ENCODE measurements around the gene KCNA1.
A peak's percentile ranks its signal among the peaks of the same experiment; 100 is the strongest.

KCNA1 gene

GRCh38 chr12:4892418-4892817, 17.3 kb upstream of the KCNA1 start:
- Mint-ChIP-seq H3K27ac (no peak overlapping the region), H3K27me3 (ENCODE audit: low read depth) (peaks cover 16% of the 10 kb centered on the region), H3K9me3 (no peaks in the 10 kb centered on the region), H3K36me3 (ENCODE audit: low read depth) (no peaks in the 10 kb centered on the region), H3K4me1 (ENCODE audit: low read depth) (no peaks in the 10 kb centered on the region), H3K4me3 (no peak overlapping the region)
- no peak for DNase-seq (ENCODE audit: low spot score)

GRCh38 chr12:4894019-4894418, 15.7 kb upstream of the KCNA1 start:
- no peaks in the 10 kb centered on the region for H3K4me1 Mint-ChIP-seq (ENCODE audit: low read depth)
- H3K36me3 Mint-ChIP-seq (ENCODE audit: low read depth): no peaks in the 10 kb centered on the region
- peaks cover 19% of the 10 kb centered on the region for H3K27me3 Mint-ChIP-seq (ENCODE audit: low read depth)
- H3K4me3 Mint-ChIP-seq: no peak overlapping the region
- DNase-seq (ENCODE audit: low spot score): no peak
- H3K27ac Mint-ChIP-seq: no peak overlapping the region
- no peaks in the 10 kb centered on the region for H3K9me3 Mint-ChIP-seq

GRCh38 chr12:4899364-4899763, 10.3 kb upstream of the KCNA1 start:
- H3K27me3 Mint-ChIP-seq (ENCODE audit: low read depth): peaks cover 32% of the 10 kb centered on the region
- no peaks in the 10 kb centered on the region for H3K4me1 Mint-ChIP-seq (ENCODE audit: low read depth)
- no peak overlapping the region for H3K27ac Mint-ChIP-seq
- no peak overlapping the region for H3K4me3 Mint-ChIP-seq
- no peak for DNase-seq (ENCODE audit: low spot score)
- no peaks in the 10 kb centered on the region for H3K9me3 Mint-ChIP-seq
- H3K36me3 Mint-ChIP-seq (ENCODE audit: low read depth): no peaks in the 10 kb centered on the region

- Mint-ChIP-seq H3K9me3 (no peaks in the 10 kb centered on the region), H3K36me3 (ENCODE audit: low read depth) (no peaks in the 10 kb centered on the region), H3K27me3 (ENCODE audit: low read depth) (peaks cover 34% of the 10 kb centered on the region), H3K4me1 (ENCODE audit: low read depth) (no peaks in the 10 kb centered on the region), H3K4me3 (no peak overlapping the region), H3K27ac (no peak overlapping the region)
- DNase-seq (ENCODE audit: low spot score): no peak
Measured at GRCh38 chr12:4900327-4900726, 9.4 kb upstream of the KCNA1 start.

GRCh38 chr12:4905316-4905715, 4.4 kb upstream of the KCNA1 start:
- Mint-ChIP-seq H3K36me3 (ENCODE audit: low read depth) (no peaks in the 10 kb centered on the region), H3K4me1 (ENCODE audit: low read depth) (peaks cover 5% of the 10 kb centered on the region), H3K27me3 (ENCODE audit: low read depth) (peaks cover 40% of the 10 kb centered on the region), H3K27ac (no peak overlapping the region), H3K4me3 (no peak overlapping the region), H3K9me3 (no peaks in the 10 kb centered on the region)
- no peak for DNase-seq (ENCODE audit: low spot score)

GRCh38 chr12:4908684-4909409, 858 bp upstream of the KCNA1 start:
- Mint-ChIP-seq H3K4me1 (ENCODE audit: low read depth) (peaks cover 7% of the 10 kb centered on the region), H3K27ac (no peak overlapping the region), H3K36me3 (ENCODE audit: low read depth) (peaks cover 2% of the 10 kb centered on the region), H3K4me3 (peak overlapping the region; percentile 18), H3K9me3 (no peaks in the 10 kb centered on the region), H3K27me3 (ENCODE audit: low read depth) (peaks cover 42% of the 10 kb centered on the region)
- DNase-seq (ENCODE audit: low spot score): no peak

- Mint-ChIP-seq H3K9me3 (no peaks in the 10 kb centered on the region), H3K36me3 (ENCODE audit: low read depth) (peaks cover 2% of the 10 kb centered on the region), H3K27ac (no peak overlapping the region), H3K27me3 (ENCODE audit: low read depth) (peaks cover 45% of the 10 kb centered on the region), H3K4me3 (peak overlapping the region; percentile 18), H3K4me1 (ENCODE audit: low read depth) (peaks cover 7% of the 10 kb centered on the region)
- no peak for DNase-seq (ENCODE audit: low spot score)
Measured at GRCh38 chr12:4909410-4909733, 333 bp upstream of the KCNA1 start.

- H3K27ac Mint-ChIP-seq: peak overlapping the region; percentile 32
- peaks cover 2% of the 10 kb centered on the region for H3K36me3 Mint-ChIP-seq (ENCODE audit: low read depth)
- H3K4me3 Mint-ChIP-seq: peak overlapping the region; percentile 85
- no peak for DNase-seq (ENCODE audit: low spot score)
- H3K4me1 Mint-ChIP-seq (ENCODE audit: low read depth): peaks cover 7% of the 10 kb centered on the region
- no peaks in the 10 kb centered on the region for H3K9me3 Mint-ChIP-seq
- peaks cover 55% of the 10 kb centered on the region for H3K27me3 Mint-ChIP-seq (ENCODE audit: low read depth)
Measured at GRCh38 chr12:4910502-4911315, 1.0 kb downstream of the KCNA1 start.

GRCh38 chr12:4911316-4911994, 1.8 kb downstream of the KCNA1 start:
- peaks cover 61% of the 10 kb centered on the region for H3K27me3 Mint-ChIP-seq (ENCODE audit: low read depth)
- H3K4me3 Mint-ChIP-seq: peak overlapping the region; percentile 43
- H3K9me3 Mint-ChIP-seq: no peaks in the 10 kb centered on the region
- DNase-seq (ENCODE audit: low spot score): no peak
- H3K27ac Mint-ChIP-seq: no peak overlapping the region
- H3K36me3 Mint-ChIP-seq (ENCODE audit: low read depth): peaks cover 2% of the 10 kb centered on the region
- peaks cover 7% of the 10 kb centered on the region for H3K4me1 Mint-ChIP-seq (ENCODE audit: low read depth)

GRCh38 chr12:4914720-4915119, 5.0 kb downstream of the KCNA1 start:
- H3K27me3 Mint-ChIP-seq (ENCODE audit: low read depth): peaks cover 75% of the 10 kb centered on the region
- peaks cover 3% of the 10 kb centered on the region for H3K4me1 Mint-ChIP-seq (ENCODE audit: low read depth)
- H3K27ac Mint-ChIP-seq: no peak overlapping the region
- no peaks in the 10 kb centered on the region for H3K9me3 Mint-ChIP-seq
- peaks cover 2% of the 10 kb centered on the region for H3K36me3 Mint-ChIP-seq (ENCODE audit: low read depth)
- no peak overlapping the region for H3K4me3 Mint-ChIP-seq
- no peak for DNase-seq (ENCODE audit: low spot score)

GRCh38 chr12:4915752-4916151, 6.0 kb downstream of the KCNA1 start:
- H3K4me3 Mint-ChIP-seq: no peak overlapping the region
- no peak for DNase-seq (ENCODE audit: low spot score)
- H3K4me1 Mint-ChIP-seq (ENCODE audit: low read depth): no peaks in the 10 kb centered on the region
- H3K9me3 Mint-ChIP-seq: no peaks in the 10 kb centered on the region
- H3K27ac Mint-ChIP-seq: no peak overlapping the region
- no peaks in the 10 kb centered on the region for H3K36me3 Mint-ChIP-seq (ENCODE audit: low read depth)
- H3K27me3 Mint-ChIP-seq (ENCODE audit: low read depth): peaks cover 69% of the 10 kb centered on the region

GRCh38 chr12:4918950-4919660, 9.4 kb downstream of the KCNA1 start:
- H3K4me3 Mint-ChIP-seq: no peak overlapping the region
- no peaks in the 10 kb centered on the region for H3K4me1 Mint-ChIP-seq (ENCODE audit: low read depth)
- peaks cover 62% of the 10 kb centered on the region for H3K27me3 Mint-ChIP-seq (ENCODE audit: low read depth)
- no peaks in the 10 kb centered on the region for H3K36me3 Mint-ChIP-seq (ENCODE audit: low read depth)
- H3K27ac Mint-ChIP-seq: no peak overlapping the region
- no peaks in the 10 kb centered on the region for H3K9me3 Mint-ChIP-seq
- no peak for DNase-seq (ENCODE audit: low spot score)

- Mint-ChIP-seq H3K36me3 (ENCODE audit: low read depth) (no peaks in the 10 kb centered on the region), H3K9me3 (no peaks in the 10 kb centered on the region), H3K27me3 (ENCODE audit: low read depth) (peaks cover 27% of the 10 kb centered on the region), H3K4me3 (no peak overlapping the region), H3K27ac (no peak overlapping the region), H3K4me1 (ENCODE audit: low read depth) (no peaks in the 10 kb centered on the region)
- no peak for DNase-seq (ENCODE audit: low spot score)
Measured at GRCh38 chr12:4932576-4932975, 22.9 kb downstream of the KCNA1 start.

GRCh38 chr12:4933411-4933810, 23.7 kb downstream of the KCNA1 start:
- Mint-ChIP-seq H3K4me3 (no peak overlapping the region), H3K9me3 (no peaks in the 10 kb centered on the region), H3K27me3 (ENCODE audit: low read depth) (peaks cover 21% of the 10 kb centered on the region), H3K36me3 (ENCODE audit: low read depth) (no peaks in the 10 kb centered on the region), H3K4me1 (ENCODE audit: low read depth) (no peaks in the 10 kb centered on the region), H3K27ac (no peak overlapping the region)
- no peak for DNase-seq (ENCODE audit: low spot score)

Measured in T-helper 2 cell treated with Interferon-gamma antibody and Interleukin-4, amounts not matched to agents 5 μg/mL and 100 μg/mL, for 36 hours (primary cell).